Mucosa of descending colon (tissue), 3 donors: ENCODE results near the gene ABLIM2. TPM values are rescaled to one million over a fixed set of nuclear protein-coding genes. Genes with fewer than 3 reads are reported as not detected.

Experiments used
- ATAC-seq: fragments of 200-7000 bp; cut with Tn5 transposase; one replicate; pipeline ENCODE4 v1.9.1; 2020; ENCODE audit warnings: mild to moderate bottlenecking, moderate library complexity
- DNase-seq, 3 donors: peaks; one replicate each; pipeline ENCODE4 v3.0.0-alpha.2; 2020
- H3K36me3 ChIP-seq: fragments of 200-600 bp; one replicate; pipeline ENCODE4 v1.8.0; 2021; ENCODE audit warnings: low read depth, mild to moderate bottlenecking
- H3K4me1 ChIP-seq: fragments of 200-600 bp; one replicate; pipeline ENCODE4 v1.8.0; 2021; ENCODE audit warnings: low read depth, mild to moderate bottlenecking
- H3K4me3 ChIP-seq: fragments of 200-600 bp; one replicate; pipeline ENCODE4 v1.8.0; 2021; ENCODE audit warnings: mild to moderate bottlenecking
- H3K9me3 ChIP-seq: fragments of 200-600 bp; one replicate; pipeline ENCODE4 v1.8.0; 2021; ENCODE audit warnings: mild to moderate bottlenecking
- intact Hi-C, 2 donors: fragments of 100-400 bp; cut with DNase I in 1 of 2; cut with micrococcal nuclease in 1 of 2; formaldehyde crosslinking; loops; one replicate each; pipeline versions ENCODE4 v1.11.0 to v1.11.1; 2022; cut with DNase I, micrococcal nuclease
- total RNA-seq, 3 donors: library from RNA; stranded (reverse); fragmentation: NEBNext Ultra II Directional in 2 of 3; extraction: Animal tissue kit (Norgen Biotek cat#: 25700) in 2 of 3; gene quantifications; one replicate each; pipeline versions ENCODE4 v1.2.1 to v1.2.4, GENCODE V29; 2021 to 2023
- TF ChIP-seq, protein P1 (sequence below): fragments of 200-600 bp; IDR thresholded peaks from one replicate; pipeline ENCODE4 v1.8.0; 2022; ENCODE audit warnings: antibody characterized with exemption, mild to moderate bottlenecking
- donor health status: DM: no; HTN: no; CAD: no; lungs with moderate emphysema.
- donor health status: DM: no; HTN: no; CAD: no.
- donor health status: DM: no; HTN: yes; CAD: no.

The ABLIM2 gene
- total RNA-seq, 3 donors from 2014 or later, result 15.0 to 15.8 (median 15.5) TPM

- no peak for ATAC-seq
- DNase-seq, result no peak
- TF ChIP-seq, protein P1, sequence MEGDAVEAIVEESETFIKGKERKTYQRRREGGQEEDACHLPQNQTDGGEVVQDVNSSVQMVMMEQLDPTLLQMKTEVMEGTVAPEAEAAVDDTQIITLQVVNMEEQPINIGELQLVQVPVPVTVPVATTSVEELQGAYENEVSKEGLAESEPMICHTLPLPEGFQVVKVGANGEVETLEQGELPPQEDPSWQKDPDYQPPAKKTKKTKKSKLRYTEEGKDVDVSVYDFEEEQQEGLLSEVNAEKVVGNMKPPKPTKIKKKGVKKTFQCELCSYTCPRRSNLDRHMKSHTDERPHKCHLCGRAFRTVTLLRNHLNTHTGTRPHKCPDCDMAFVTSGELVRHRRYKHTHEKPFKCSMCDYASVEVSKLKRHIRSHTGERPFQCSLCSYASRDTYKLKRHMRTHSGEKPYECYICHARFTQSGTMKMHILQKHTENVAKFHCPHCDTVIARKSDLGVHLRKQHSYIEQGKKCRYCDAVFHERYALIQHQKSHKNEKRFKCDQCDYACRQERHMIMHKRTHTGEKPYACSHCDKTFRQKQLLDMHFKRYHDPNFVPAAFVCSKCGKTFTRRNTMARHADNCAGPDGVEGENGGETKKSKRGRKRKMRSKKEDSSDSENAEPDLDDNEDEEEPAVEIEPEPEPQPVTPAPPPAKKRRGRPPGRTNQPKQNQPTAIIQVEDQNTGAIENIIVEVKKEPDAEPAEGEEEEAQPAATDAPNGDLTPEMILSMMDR, result no peak
- no peaks in the 10 kb centered on the region for H3K9me3 ChIP-seq
- no peak overlapping the region for H3K4me3 ChIP-seq
- no peaks in the 10 kb centered on the region for H3K4me1 ChIP-seq
- no peaks in the 10 kb centered on the region for H3K36me3 ChIP-seq
- intact Hi-C loops, result no loop called here
These were observed 21.5 kb downstream of the ABLIM2 start for GRCh38 chr4:8136972-8137710.

- Histone ChIP-seq H3K4me1 (no peaks in the 10 kb centered on the region), H3K9me3 (no peaks in the 10 kb centered on the region), H3K4me3 (no peak overlapping the region), H3K36me3 (no peaks in the 10 kb centered on the region)
- ATAC-seq (no peak), DNase-seq (no peak)
- intact Hi-C loops, result no loop called here
- TF ChIP-seq, protein P1, result no peak
These were observed 22.1 kb downstream of the ABLIM2 start for GRCh38 chr4:8136529-8136928.

GRCh38 chr4:8135666-8136065 is 22.9 kb downstream of the ABLIM2 start:
- H3K9me3 ChIP-seq, result no peaks in the 10 kb centered on the region
- no peaks in the 10 kb centered on the region for H3K4me1 ChIP-seq
- no peak overlapping the region for H3K4me3 ChIP-seq
- TF ChIP-seq, protein P1, result no peak
- no peak for DNase-seq
- no peaks in the 10 kb centered on the region for H3K36me3 ChIP-seq
- no peak for ATAC-seq
- intact Hi-C loops, result no loop called here

DNA sequence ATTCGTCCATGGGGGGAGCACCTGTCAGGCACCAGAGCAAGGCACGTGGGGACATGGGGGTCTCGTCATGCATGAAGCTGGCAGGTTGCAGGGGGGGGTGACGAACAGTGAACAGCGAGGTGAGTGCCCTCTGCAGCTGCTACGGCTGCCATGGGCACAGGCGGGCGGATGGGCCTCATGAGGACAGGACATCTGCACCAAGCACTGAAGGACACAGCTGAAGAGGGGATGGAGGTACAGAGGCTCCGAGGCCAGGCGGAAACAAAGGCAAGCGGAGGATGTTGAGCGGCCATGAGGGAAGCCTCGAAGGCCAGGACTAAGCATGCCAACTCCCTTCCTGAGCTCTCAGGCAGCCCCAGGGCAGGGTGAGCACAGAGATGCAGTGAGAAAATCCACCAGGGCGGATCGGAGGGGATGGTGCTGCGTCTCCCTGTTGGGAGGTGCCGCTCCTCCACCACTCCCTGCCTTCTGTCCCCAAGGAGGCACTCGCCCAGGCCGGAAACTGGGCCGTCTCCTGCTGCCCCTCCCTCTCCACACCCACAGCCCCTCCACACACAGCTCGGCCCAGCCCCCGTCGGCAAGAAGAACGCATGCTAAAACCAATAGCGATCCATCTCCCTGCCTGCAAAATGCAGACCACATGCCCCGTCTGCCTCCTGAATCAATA is 24.6 kb downstream of the ABLIM2 start:
- TF ChIP-seq, protein P1, result no peak
- H3K4me1 ChIP-seq, result no peaks in the 10 kb centered on the region
- DNase-seq (no peak), ATAC-seq (no peak)
- H3K36me3 ChIP-seq, result no peaks in the 10 kb centered on the region
- no peaks in the 10 kb centered on the region for H3K9me3 ChIP-seq
- intact Hi-C loops, result no loop called here
- H3K4me3 ChIP-seq, result no peak overlapping the region

DNA sequence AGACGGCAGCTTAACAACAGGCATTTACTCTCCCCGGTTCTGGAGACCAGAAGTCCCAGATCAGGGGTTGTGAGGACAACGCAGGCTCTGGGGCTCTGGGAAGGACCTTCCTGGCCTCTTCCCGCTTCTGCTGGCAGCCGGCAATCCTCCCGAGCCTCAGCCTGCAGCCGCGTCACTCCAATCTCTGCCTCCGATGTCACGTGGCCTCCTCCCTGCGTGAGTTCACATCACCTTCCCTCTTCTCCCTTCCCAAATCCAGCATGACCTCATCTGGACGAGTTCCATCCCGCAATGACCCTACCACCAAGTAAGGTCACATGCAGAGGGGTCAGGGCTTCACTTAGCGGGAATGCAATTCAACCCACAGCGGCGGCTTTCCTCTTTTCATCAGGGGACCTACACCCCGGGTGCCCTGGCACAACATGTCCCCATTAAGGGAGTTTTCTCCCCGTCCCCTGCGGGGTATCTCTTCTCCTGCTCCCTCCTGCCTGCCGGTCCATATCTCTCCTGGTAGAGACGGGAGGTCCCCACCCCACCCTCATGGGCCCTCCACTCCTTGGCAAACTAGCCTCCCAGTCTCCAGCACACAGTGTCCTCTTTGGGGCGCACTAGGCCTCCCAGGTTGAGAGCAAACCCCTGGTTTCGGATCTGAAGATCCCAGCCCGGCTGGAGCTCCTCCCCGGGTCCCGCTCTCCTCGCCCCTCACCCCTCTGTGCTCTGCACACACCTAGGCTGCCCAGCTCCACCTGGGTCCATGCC is 25.5 kb downstream of the ABLIM2 start:
- intact Hi-C loops, result no loop called here
- no peaks in the 10 kb centered on the region for H3K9me3 ChIP-seq
- no peak for ATAC-seq
- no peak for DNase-seq
- H3K4me3 ChIP-seq, result no peak overlapping the region
- H3K36me3 ChIP-seq, result no peaks in the 10 kb centered on the region
- TF ChIP-seq, protein P1, result no peak
- H3K4me1 ChIP-seq, result no peaks in the 10 kb centered on the region
